ENCODE results near the gene CALML3.

- TF ChIP-seq SOX5 (CRISPR knock-in tag; IDR thresholded peaks at IDR 0.05; ENCODE audit: borderline replicate concordance) (no peak), HNRNPL (IDR thresholded peaks at IDR 0.05; ENCODE audit: low read depth, low read length) (no peak), CTCF (CRISPR knock-in tag; IDR thresholded peaks at IDR 0.05) (no peak), REST (IDR thresholded peaks at IDR 0.05; ENCODE audit: borderline replicate concordance in 1 of 2, low read depth in 1 of 2, low read length in 2 of 2) (no peak), CHD2 (IDR thresholded peaks at IDR 0.05; ENCODE audit: low read depth, low read length) (no peak), FOXC1 (CRISPR knock-in tag; IDR thresholded peaks at IDR 0.05; ENCODE audit: borderline replicate concordance) (no peak), MIER3 (CRISPR knock-in tag; IDR thresholded peaks at IDR 0.05; ENCODE audit: borderline replicate concordance) (no peak), ASH2L (IDR thresholded peaks at IDR 0.05; ENCODE audit: insufficient read length, low read depth, low read length) (no peak), SP1 (IDR thresholded peaks at IDR 0.05) (no peak), SP1 (CRISPR knock-in tag; IDR thresholded peaks at IDR 0.05) (no peak), PRDM15 (CRISPR knock-in tag; IDR thresholded peaks at IDR 0.05) (no peak), MYNN (CRISPR knock-in tag; IDR thresholded peaks at IDR 0.05; ENCODE audit: low read depth) (no peak), ADNP (CRISPR knock-in tag; IDR thresholded peaks at IDR 0.05) (no peak), ZNF788 (CRISPR knock-in tag; IDR thresholded peaks at IDR 0.05; ENCODE audit: borderline replicate concordance) (no peak)
Measured at GRCh38 chr10:5508161-5508604, 16.6 kb upstream of the CALML3 start.

All from HepG2 (cell line).